ENCODE measurements around the gene PLEKHM2.
A peak's percentile ranks its signal among the peaks of the same experiment; 100 is the strongest.
"Not testable (repeated sequence)": the region's sequence is repeated elsewhere in the genome, so short reads cannot be mapped to it uniquely, and the experiment has no call there.

PLEKHM2 gene

GRCh38 chr1:15684042-15684461 lies at the start of gene PLEKHM2:
Gene PLEKHM2, plus strand, starts transcription at chr1:15684320. Its CDS starts 239 bp downstream, at chr1:15684559.
- no peaks in the 10 kb centered on the region for H3K27me3 Mint-ChIP-seq
- peak within 1 kb of the TSS; percentile 89 for H3K4me3 Mint-ChIP-seq
- H3K9me3 Mint-ChIP-seq, result no peaks in the 10 kb centered on the region
- peak within 1 kb of the TSS; percentile 92 for H3K27ac Mint-ChIP-seq
- ATAC-seq, result peak; percentile 81
- peaks cover 82% of the 10 kb centered on the region for H3K4me1 Mint-ChIP-seq
- peaks cover 8% of the 10 kb centered on the region for H3K36me3 Mint-ChIP-seq

- Mint-ChIP-seq H3K4me1 (no peaks in the 10 kb centered on the region), H3K27ac (no peak overlapping the region), H3K27me3 (no peaks in the 10 kb centered on the region), H3K9me3 (no peaks in the 10 kb centered on the region), H3K4me3 (no peak overlapping the region), H3K36me3 (peaks cover 51% of the 10 kb centered on the region)
- ATAC-seq, result no peak
These were observed 47.7 kb upstream of the PLEKHM2 start for GRCh38 chr1:15636436-15636835.

GRCh38 chr1:15637826-15638225 lies 46.3 kb upstream of the PLEKHM2 start:
- Mint-ChIP-seq H3K36me3 (peaks cover 57% of the 10 kb centered on the region), H3K27ac (no peak overlapping the region), H3K9me3 (no peaks in the 10 kb centered on the region), H3K4me1 (peaks cover 5% of the 10 kb centered on the region), H3K4me3 (no peak overlapping the region), H3K27me3 (no peaks in the 10 kb centered on the region)
- ATAC-seq, result no peak

- no peak overlapping the region for H3K27ac Mint-ChIP-seq
- peaks cover 5% of the 10 kb centered on the region for H3K4me1 Mint-ChIP-seq
- H3K9me3 Mint-ChIP-seq, result no peaks in the 10 kb centered on the region
- H3K4me3 Mint-ChIP-seq, result no peak overlapping the region
- no peaks in the 10 kb centered on the region for H3K27me3 Mint-ChIP-seq
- ATAC-seq, result no peak
- H3K36me3 Mint-ChIP-seq, result peaks cover 72% of the 10 kb centered on the region
These were observed 44.9 kb upstream of the PLEKHM2 start for GRCh38 chr1:15639262-15639661.

- no peak overlapping the region for H3K4me3 Mint-ChIP-seq
These were observed 44.2 kb upstream of the PLEKHM2 start for GRCh38 chr1:15639931-15640330.

GRCh38 chr1:15640667-15641066 lies 43.5 kb upstream of the PLEKHM2 start:
- Mint-ChIP-seq H3K36me3 (peaks cover 72% of the 10 kb centered on the region), H3K27ac (no peak overlapping the region), H3K4me1 (peaks cover 5% of the 10 kb centered on the region), H3K9me3 (no peaks in the 10 kb centered on the region), H3K27me3 (no peaks in the 10 kb centered on the region), H3K4me3 (no peak overlapping the region)
- ATAC-seq, result no peak

More at GRCh38 chr1:15639931-15640330, 44.2 kb upstream of the PLEKHM2 start:
- Mint-ChIP-seq H3K27ac (peak overlapping the region; percentile 32), H3K27me3 (no peaks in the 10 kb centered on the region), H3K4me1 (peaks cover 5% of the 10 kb centered on the region), H3K9me3 (no peaks in the 10 kb centered on the region), H3K36me3 (peaks cover 70% of the 10 kb centered on the region)
- ATAC-seq, result no peak

- no peak for ATAC-seq
- Mint-ChIP-seq H3K4me3 (no peak overlapping the region), H3K36me3 (peaks cover 50% of the 10 kb centered on the region), H3K4me1 (no peaks in the 10 kb centered on the region), H3K9me3 (no peaks in the 10 kb centered on the region), H3K27me3 (no peaks in the 10 kb centered on the region), H3K27ac (no peak overlapping the region)
These were observed 34.2 kb upstream of the PLEKHM2 start for GRCh38 chr1:15649937-15650336.

GRCh38 chr1:15650433-15650832 lies 33.7 kb upstream of the PLEKHM2 start:
- Mint-ChIP-seq H3K27ac (no peak overlapping the region), H3K4me3 (no peak overlapping the region), H3K27me3 (no peaks in the 10 kb centered on the region), H3K36me3 (peaks cover 45% of the 10 kb centered on the region), H3K9me3 (no peaks in the 10 kb centered on the region), H3K4me1 (no peaks in the 10 kb centered on the region)
- ATAC-seq, result no peak

- H3K27me3 Mint-ChIP-seq, ATAC-seq, H3K9me3 Mint-ChIP-seq, H3K4me1 Mint-ChIP-seq, H3K4me3 Mint-ChIP-seq, H3K27ac Mint-ChIP-seq: not testable (repeated sequence)
- peaks cover 43% of the 10 kb centered on the region for H3K36me3 Mint-ChIP-seq
These were observed 32.0 kb upstream of the PLEKHM2 start for GRCh38 chr1:15652130-15652529.

GRCh38 chr1:15654091-15654690 lies 29.9 kb upstream of the PLEKHM2 start:
- ATAC-seq, result no peak
- Mint-ChIP-seq H3K4me3 (no peak overlapping the region), H3K4me1 (no peaks in the 10 kb centered on the region), H3K27ac (no peak overlapping the region), H3K27me3 (no peaks in the 10 kb centered on the region), H3K9me3 (no peaks in the 10 kb centered on the region), H3K36me3 (peaks cover 27% of the 10 kb centered on the region)

- Mint-ChIP-seq H3K4me1 (no peaks in the 10 kb centered on the region), H3K9me3 (no peaks in the 10 kb centered on the region), H3K36me3 (peaks cover 32% of the 10 kb centered on the region), H3K27me3 (no peaks in the 10 kb centered on the region), H3K27ac (no peak overlapping the region), H3K4me3 (no peak overlapping the region)
- no peak for ATAC-seq
These were observed 27.7 kb upstream of the PLEKHM2 start for GRCh38 chr1:15656464-15656863.

- Mint-ChIP-seq H3K27ac (no peak overlapping the region), H3K36me3 (peaks cover 33% of the 10 kb centered on the region), H3K9me3 (no peaks in the 10 kb centered on the region), H3K4me1 (no peaks in the 10 kb centered on the region), H3K4me3 (no peak overlapping the region), H3K27me3 (no peaks in the 10 kb centered on the region)
- no peak for ATAC-seq
These were observed 27.1 kb upstream of the PLEKHM2 start for GRCh38 chr1:15657021-15657420.

GRCh38 chr1:15660151-15660550 lies 24.0 kb upstream of the PLEKHM2 start:
- H3K36me3 Mint-ChIP-seq, result peaks cover 30% of the 10 kb centered on the region
- no peaks in the 10 kb centered on the region for H3K9me3 Mint-ChIP-seq
- H3K4me3 Mint-ChIP-seq, result no peak overlapping the region
- H3K4me1 Mint-ChIP-seq, result no peaks in the 10 kb centered on the region
- no peak overlapping the region for H3K27ac Mint-ChIP-seq
- no peak for ATAC-seq
- H3K27me3 Mint-ChIP-seq, result no peaks in the 10 kb centered on the region

GRCh38 chr1:15662477-15662876 lies 21.6 kb upstream of the PLEKHM2 start:
- H3K4me3 Mint-ChIP-seq, result no peak overlapping the region
- no peaks in the 10 kb centered on the region for H3K4me1 Mint-ChIP-seq
- H3K9me3 Mint-ChIP-seq, result no peaks in the 10 kb centered on the region
- peaks cover 33% of the 10 kb centered on the region for H3K36me3 Mint-ChIP-seq
- ATAC-seq, result no peak
- H3K27me3 Mint-ChIP-seq, result no peaks in the 10 kb centered on the region
- H3K27ac Mint-ChIP-seq, result no peak overlapping the region

- Mint-ChIP-seq H3K4me3 (no peak overlapping the region), H3K27me3 (no peaks in the 10 kb centered on the region), H3K4me1 (no peaks in the 10 kb centered on the region), H3K9me3 (no peaks in the 10 kb centered on the region), H3K27ac (no peak overlapping the region), H3K36me3 (peaks cover 36% of the 10 kb centered on the region)
- ATAC-seq, result no peak
These were observed 20.2 kb upstream of the PLEKHM2 start for GRCh38 chr1:15663925-15664324.

GRCh38 chr1:15667362-15667761 lies 16.8 kb upstream of the PLEKHM2 start:
- Mint-ChIP-seq H3K27ac (no peak overlapping the region), H3K36me3 (peaks cover 8% of the 10 kb centered on the region), H3K9me3 (no peaks in the 10 kb centered on the region), H3K27me3 (no peaks in the 10 kb centered on the region), H3K4me1 (peaks cover 15% of the 10 kb centered on the region), H3K4me3 (no peak overlapping the region)
- ATAC-seq, result no peak

Measured in stimulated activated memory B cell treated with anti-CD40 and anti-IgM and Interleukin-4, amounts not matched to agents 10 μg/mL and 1 μg/mL and 100 μg/mL, for 72 hours (primary cell).